Stimulated activated CD4-positive, alpha-beta T cell treated with anti-CD3 and anti-CD28 coated beads, Interleukin-1b, Interleukin-23, amount 100 ng/mL, for 48 hours (primary cell): Measurements from ENCODE around the gene ZNF816.
"Not testable (repeated sequence)": the region's sequence is repeated elsewhere in the genome, so short reads cannot be mapped to it uniquely, and the experiment has no call there.

Experiments
- DNase-seq: peaks from one replicate; pipeline ENCODE4 v3.0.0-alpha.2; 2020

Gene ZNF816

DNA sequence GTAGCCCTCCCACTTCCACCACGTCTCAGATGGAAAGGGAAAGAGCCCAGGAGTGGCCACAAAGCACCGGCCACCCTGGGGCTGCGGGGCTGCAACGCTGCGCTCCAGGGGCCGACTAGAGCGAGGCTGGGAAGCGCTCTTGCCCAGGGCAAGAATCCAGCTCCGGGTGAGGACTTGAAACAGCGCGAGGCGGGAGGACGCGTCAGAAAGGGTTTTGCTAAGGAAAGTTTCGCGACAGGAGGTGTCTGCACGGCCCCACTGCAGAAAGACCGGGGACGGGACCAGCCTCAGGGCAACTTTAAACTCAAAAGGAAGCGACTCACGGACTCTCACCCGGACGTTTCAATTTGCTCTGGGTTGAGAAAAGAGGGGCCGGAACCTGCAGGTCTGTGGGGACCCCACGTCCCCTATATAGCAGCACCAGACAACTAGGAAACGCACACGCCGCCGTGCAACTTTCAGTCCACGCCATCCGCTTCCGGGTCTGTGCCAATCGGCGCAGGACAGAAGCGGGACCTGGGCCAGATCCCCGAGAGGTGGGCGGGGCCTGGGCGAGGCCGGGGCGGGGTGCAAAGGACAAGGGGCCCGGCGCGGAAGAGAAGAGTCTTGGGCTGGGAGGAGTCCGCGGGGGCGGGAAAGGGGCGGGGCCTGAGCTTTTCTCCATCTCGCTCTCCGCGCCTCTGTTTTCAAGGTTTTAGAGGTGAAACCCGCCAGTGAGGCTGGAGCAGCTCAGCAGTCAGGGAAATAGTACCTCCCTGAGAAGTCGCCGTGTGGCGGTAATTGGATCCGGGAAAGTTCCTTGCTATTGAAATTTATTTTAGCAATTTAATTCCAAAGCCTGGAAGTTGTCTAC, at the start of gene ZNF816:
Gene ZNF816, minus strand, starts transcription at position 488 of the 853 bp plus-strand sequence. CDS start 6,792 bp downstream, outside the sequence.
- peak; percentile 99 for DNase-seq

- DNase-seq, result no peak
Measured at GRCh38 chr19:53012006-53012405, 49.3 kb upstream of the ZNF816 start.

- DNase-seq, result no peak
Measured at GRCh38 chr19:53010494-53010893, 47.8 kb upstream of the ZNF816 start.

DNA sequence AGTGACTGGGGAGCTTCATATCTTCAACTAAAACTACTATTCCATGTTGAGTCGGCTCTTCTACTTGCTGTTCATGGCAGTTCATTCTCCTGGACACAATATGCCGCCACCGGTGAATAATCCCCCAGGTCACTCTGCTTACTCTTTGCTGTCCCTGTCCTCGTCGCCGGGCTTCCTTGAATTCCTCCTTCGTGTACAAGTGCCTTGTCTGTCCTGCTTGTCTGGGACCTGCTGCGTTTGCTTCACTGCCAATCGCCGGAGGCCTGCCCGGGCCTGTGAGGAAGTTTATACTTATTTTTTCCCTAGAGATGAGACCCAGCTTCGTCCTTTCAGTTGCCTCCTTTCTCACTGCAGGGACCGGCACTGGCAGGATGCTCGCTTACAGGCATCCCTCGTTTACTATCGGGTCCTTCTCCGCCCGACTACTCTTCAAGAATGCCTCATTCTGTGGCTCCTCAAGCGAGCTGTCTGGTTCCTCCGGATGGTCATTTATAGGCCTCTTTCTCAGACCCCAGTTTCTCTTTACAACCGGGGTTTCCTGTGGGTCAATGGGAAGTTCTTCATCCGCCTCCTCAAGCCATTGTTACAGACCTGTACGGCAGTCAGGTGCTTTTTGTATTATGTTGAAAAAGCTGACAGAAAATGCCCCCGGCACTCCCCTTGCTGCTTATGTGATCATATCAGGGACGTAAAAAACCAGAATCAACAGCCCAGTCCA, 45.5 kb upstream of the ZNF816 start:
- no peak for DNase-seq

GRCh38 chr19:53007606-53008005, 44.9 kb upstream of the ZNF816 start:
- DNase-seq, result no peak

DNA sequence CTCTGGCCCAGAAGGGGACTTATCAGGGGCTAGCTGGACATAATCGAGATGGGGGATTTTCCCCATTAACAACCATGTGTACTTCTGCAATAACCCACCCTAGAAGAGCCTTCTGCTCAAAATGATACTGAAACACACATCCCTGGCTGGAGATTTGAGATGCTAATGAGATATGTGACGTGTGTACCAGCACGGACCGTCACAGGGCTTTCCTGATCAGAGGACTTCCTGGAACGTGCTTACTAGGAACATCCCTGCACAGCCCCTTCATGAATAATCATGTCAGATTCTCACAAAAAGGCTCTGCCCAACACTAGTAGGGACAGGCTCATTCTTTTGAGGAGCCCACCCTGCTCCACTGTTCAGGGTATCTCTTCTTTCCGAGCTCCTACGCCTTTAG, 44.5 kb upstream of the ZNF816 start:
- no peak for DNase-seq

- no peak for DNase-seq
Measured at GRCh38 chr19:53004242-53004641, 41.6 kb upstream of the ZNF816 start.

DNA sequence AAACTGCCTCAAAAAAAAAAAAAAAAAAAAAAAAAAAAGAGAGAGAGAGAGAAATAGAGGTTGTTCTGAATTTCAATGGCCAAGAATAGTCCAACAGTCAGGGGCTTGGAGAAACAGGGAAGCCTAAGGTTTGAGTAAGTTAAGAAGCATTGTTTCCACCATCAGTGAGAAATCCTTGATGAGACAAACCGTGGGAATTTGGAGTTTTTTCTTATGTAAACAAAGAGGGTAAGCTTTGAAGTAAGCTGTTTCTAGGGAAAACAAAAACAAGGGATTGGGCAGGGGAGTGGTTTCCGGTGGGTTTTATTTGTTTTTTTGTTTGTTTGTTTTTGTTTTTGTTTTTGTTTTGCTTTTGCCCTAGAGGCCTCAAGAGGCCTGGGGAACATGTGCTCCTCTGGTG, 39.8 kb upstream of the ZNF816 start:
- DNase-seq, result no peak

GRCh38 chr19:52997975-52998374, 35.3 kb upstream of the ZNF816 start:
- DNase-seq, result no peak

GRCh38 chr19:52995711-52996110, 33.0 kb upstream of the ZNF816 start:
- no peak for DNase-seq

DNA sequence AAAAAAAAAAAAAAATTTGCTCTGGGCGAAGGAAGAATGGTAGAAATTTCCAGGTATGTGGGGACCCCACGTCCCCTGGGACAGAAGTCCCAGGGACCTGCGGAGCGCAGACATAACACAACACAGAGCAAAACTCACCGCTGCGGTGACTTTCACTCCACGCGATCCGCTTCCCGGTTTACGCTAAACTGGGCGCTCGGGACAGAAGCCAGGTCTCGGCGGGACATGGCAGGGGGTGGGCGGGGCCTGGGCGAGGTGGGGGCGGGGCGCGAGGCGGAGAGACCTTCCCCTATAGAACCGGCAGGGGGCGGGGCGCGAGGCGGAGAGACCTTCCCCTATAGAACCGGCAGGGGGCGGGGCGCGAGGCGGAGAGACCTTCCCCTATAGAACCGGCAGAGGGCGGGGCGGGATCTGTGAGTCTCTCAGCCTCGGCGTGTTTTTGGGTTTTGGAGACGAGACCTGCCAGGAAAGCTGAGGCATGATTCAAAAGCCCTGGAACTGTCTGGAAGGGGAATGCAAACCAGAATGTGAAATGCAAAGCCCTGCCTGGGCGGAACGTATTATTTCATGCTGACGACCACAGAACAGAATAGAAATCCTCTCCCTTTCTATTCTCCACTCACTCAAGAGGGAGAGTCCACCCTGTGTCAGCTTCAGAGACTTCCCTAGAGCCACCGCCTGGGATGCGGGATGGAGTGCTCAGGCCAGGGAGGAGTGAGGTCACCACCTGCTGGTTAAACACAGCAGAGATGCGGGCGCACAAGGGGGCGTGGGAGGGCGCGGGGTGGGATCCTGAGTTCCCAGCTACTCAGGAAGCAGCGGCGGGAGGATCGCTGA, 30.9 kb upstream of the ZNF816 start:
- peak; percentile 84 for DNase-seq

GRCh38 chr19:52992109-52993004, 29.7 kb upstream of the ZNF816 start:
- DNase-seq, result no peak

DNA sequence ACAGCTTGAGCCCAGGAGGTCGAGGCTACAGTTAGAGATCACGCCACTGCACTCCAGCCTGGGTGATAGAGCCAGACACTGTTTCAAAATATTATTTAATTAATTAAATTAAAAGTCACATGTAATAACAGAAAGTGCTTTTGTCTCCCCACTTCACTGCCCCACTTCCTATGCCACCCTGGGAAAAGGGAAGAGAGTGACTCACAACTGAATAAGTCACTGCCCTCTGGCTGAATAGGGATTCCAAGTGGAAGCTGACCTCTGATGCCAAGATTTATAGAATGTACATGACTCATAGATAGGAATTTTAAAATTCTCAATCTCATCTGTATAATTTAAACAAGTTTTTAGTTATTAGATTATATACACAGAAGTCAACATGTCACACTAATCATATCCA, 28.8 kb upstream of the ZNF816 start:
- DNase-seq, result no peak

DNA sequence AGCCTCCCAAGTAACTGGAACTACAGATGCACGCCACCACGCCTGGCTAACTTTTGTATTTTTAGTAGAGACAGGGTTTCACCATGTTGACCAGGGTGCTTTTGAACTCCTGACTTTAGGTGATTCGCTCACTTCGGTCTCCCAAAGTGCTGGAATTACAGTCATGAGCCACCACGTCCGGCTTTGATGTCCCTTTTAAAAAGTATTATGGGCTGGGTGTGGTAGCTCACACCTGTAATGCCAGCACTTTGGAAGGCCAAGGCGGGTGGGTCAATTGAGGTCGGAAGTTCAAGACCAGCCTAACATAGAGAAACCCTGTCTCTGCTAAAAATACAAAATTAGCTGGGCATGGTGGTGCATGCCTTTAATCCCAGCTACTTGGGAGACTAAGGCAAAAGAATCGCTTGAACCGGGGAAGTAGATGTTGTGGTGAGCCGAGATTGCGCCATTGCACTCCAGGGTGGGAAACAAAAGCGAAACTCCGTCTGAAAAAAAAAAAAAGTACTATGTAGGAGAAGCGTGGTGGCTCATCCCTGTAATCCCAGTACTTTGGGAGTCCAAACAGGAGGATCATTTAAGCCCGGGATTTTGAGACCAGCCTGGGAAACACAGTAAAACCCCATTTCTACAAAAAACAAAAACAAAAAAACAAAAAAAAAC, 28.2 kb upstream of the ZNF816 start:
- DNase-seq, result no peak

DNA sequence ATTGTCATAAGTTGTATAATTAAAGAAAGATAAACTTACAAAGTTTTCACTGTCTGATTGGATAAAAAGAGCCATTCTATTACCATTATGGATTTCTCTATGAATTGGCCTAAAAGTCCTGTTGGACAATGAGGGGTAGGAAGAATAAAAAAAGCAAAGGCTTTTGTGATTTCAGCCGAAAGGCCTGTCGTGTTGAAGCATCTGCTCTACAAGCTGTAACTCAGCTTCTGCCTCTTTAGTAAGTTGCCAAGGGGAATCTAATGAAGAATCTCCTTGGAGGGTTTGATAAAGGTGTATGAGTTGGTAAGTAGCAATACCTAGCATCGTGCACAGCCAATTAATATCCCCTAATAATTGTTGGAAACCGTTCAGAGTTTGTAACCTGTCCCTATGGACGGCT, 25.8 kb upstream of the ZNF816 start:
- no peak for DNase-seq

DNA sequence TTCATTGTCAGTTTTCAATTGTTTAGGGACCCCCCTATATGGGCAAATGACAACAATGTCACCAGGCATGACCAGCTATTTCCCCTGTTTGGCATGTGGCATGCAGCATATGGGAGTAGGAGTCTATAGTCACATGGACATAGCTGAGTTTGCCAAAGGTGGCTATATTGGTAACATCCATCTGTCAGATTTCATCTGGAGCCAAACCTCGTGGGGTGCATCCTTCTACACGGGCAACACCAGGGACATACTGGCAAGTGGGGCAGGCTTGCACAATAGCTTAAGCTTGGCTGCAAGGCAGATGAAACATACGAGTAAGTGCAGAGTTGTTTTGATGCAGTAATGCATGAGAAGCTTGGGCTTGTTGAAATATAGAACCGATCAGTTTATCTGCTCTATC, 24.5 kb upstream of the ZNF816 start:
- DNase-seq, result no peak

GRCh38 chr19:52983167-52983566, 20.5 kb upstream of the ZNF816 start:
- DNase-seq, result not testable (repeated sequence)

DNA sequence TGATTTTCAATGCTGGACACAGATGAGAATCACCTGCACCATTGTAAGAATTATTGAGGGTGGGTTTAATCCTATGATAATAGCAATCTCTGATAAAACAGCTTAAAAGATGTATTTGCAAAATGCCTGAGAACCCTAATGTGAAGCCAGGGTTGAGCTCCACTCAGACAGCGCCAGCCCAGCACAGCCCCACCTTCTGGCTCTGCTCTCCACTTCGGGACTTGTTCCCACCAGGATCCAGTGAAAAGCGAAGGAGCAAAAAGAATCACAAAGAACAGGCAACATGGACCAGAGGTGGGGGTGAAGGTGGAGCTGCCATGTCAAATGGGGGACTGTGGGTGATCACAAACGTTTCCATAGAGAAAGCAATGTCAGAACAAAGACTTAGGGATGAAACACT, 18.6 kb upstream of the ZNF816 start:
- DNase-seq, result no peak

DNA sequence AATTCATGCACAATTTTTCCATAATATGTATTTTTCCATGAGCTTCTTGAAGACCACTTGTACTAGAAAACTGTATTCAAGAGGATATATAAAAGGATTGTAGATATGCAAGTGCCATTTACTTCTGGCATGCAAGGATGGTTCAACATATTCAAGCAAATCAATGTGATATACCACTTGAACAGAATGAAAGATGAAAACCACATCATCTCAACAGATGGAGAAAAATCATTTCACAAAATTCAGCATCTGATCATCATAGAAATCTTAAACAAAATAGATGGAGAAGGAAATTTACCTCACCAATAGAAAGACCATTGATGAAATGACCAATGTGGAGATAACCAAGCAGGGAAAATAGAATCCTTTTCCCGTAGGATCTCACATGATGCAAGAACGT, 5.1 kb upstream of the ZNF816 start:
- DNase-seq, result no peak

- no peak for DNase-seq
Measured at GRCh38 chr19:52963247-52963618, 552 bp upstream of the ZNF816 start.

- DNase-seq, result no peak
Measured at GRCh38 chr19:52961981-52962380, 700 bp downstream of the ZNF816 start.
